Small intestine (tissue), 16 donors: ENCODE data around the gene TBPL1. TPM values are rescaled to one million over a fixed set of nuclear protein-coding genes. Genes with fewer than 3 reads are reported as not detected.

Experiments used
- DNase-seq, 2 donors: peaks; one replicate each; pipeline versions ENCODE4 v3.0.0 to v3.0.0-alpha.2; 2013
- FAIRE-seq: peaks from 2 replicates; lab custom pipeline; 2012; peaks lifted over from hg19 to GRCh38; lab: Jason Lieb, UNC
- H3K27ac ChIP-seq, 3 donors: one replicate each; pipeline ENCODE4 v1.5.1; 2013; ENCODE audit warnings: low read length in 2 of 3, mild to moderate bottlenecking in 2 of 3, control low read depth in 1 of 3, inconsistent platforms in 1 of 3, low read depth in 1 of 3, moderate library complexity in 1 of 3
- H3K27me3 ChIP-seq, 3 donors: one replicate each; pipeline ENCODE4 v1.6.1; 2013; ENCODE audit warnings: low read length in 3 of 3, inconsistent platforms in 1 of 3; ENCODE audit not compliant: control insufficient read depth in 3 of 3, insufficient read depth in 3 of 3
- H3K36me3 ChIP-seq, 3 donors: one replicate each; pipeline ENCODE4 v1.6.1; 2013; ENCODE audit warnings: low read length in 3 of 3, inconsistent platforms in 1 of 3, low read depth in 1 of 3, mild to moderate bottlenecking in 1 of 3, moderate library complexity in 1 of 3; ENCODE audit not compliant: control insufficient read depth in 3 of 3, insufficient read depth in 2 of 3
- H3K4me1 ChIP-seq, 3 donors: one replicate each; pipeline ENCODE4 v1.6.1; 2013; ENCODE audit warnings: low read length in 2 of 3, inconsistent platforms in 1 of 3, low read depth in 1 of 3, mild to moderate bottlenecking in 1 of 3, moderate library complexity in 1 of 3; ENCODE audit not compliant: control insufficient read depth in 3 of 3, insufficient read depth in 2 of 3
- H3K4me3 ChIP-seq, 3 donors: one replicate each; pipeline ENCODE4 v1.5.1; 2013; ENCODE audit warnings: low read length in 3 of 3, control low read depth in 1 of 3, inconsistent platforms in 1 of 3, low read depth in 1 of 3, mild to moderate bottlenecking in 1 of 3, moderate library complexity in 1 of 3
- H3K9me3 ChIP-seq, 2 donors: one replicate each; pipeline ENCODE4 v1.6.1; 2013; ENCODE audit warnings: low read depth in 1 of 2, low read length in 1 of 2; ENCODE audit not compliant: control insufficient read depth in 2 of 2, insufficient read depth in 1 of 2
- WGBS, 3 donors: extraction: QIAGEN DNeasy Blood & Tissue Kit; methylation state at CpG; one replicate each; pipeline ENCODE4 v1.1.7; 2013; 5-methylcytosine and 5-hydroxymethylcytosine counted together
- long read RNA-seq, 10 donors: transcript quantifications; one replicate each; lab custom pipeline, GENCODE V29; 2026
- polyA plus RNA-seq, 4 donors: library from polyadenylated mRNA; stranded (reverse) in 3 of 4; unstranded in 1 of 4; fragments of 200-250 nt in 3 of 4; fragments of 120-200 nt in 1 of 4; gene quantifications; one replicate each; pipeline versions ENCODE4 v1.2.1 to v1.2.3, GENCODE V29; 2013
- donor health status: healthy with polysubstance abuse.
- donor health status: control.
- donor health status: control.
- donor health status: Bipolar disorder and iron deficiency.
- donor health status: healthy.

TBPL1 gene
- 10 to 100 TPM; 17.4 to 31.1 (median 27.3) TPM for polyA plus RNA-seq
- long read RNA-seq, donor 1, full-length matches to known transcripts: 14 of 21 reads
- long read RNA-seq, donor 1, partial matches to known transcripts: 7 of 21 reads
- long read RNA-seq, donor 1, other reads (novel, unspliced or antisense): 0 of 21 reads
- long read RNA-seq, donor 2, full-length matches to known transcripts: 4 of 9 reads
- long read RNA-seq, donor 2, partial matches to known transcripts: 0 of 9 reads
- long read RNA-seq, donor 2, other reads (novel, unspliced or antisense): 5 of 9 reads
- long read RNA-seq, donor 3, full-length matches to known transcripts: 1 of 1 reads
- long read RNA-seq, donor 3, partial matches to known transcripts: 0 of 1 reads
- long read RNA-seq, donor 3, other reads (novel, unspliced or antisense): 0 of 1 reads
- long read RNA-seq, donor 4, full-length matches to known transcripts: 1 of 1 reads
- long read RNA-seq, donor 4, partial matches to known transcripts: 0 of 1 reads
- long read RNA-seq, donor 4, other reads (novel, unspliced or antisense): 0 of 1 reads
- long read RNA-seq, donor 5: 0 reads
- long read RNA-seq, donor 6, full-length matches to known transcripts: 8 of 8 reads
- long read RNA-seq, donor 6, partial matches to known transcripts: 0 of 8 reads
- long read RNA-seq, donor 6, other reads (novel, unspliced or antisense): 0 of 8 reads
- long read RNA-seq, donor 7, full-length matches to known transcripts: 9 of 21 reads
- long read RNA-seq, donor 7, partial matches to known transcripts: 12 of 21 reads
- long read RNA-seq, donor 7, other reads (novel, unspliced or antisense): 0 of 21 reads
- long read RNA-seq, donor 8, full-length matches to known transcripts: 3 of 3 reads
- long read RNA-seq, donor 8, partial matches to known transcripts: 0 of 3 reads
- long read RNA-seq, donor 8, other reads (novel, unspliced or antisense): 0 of 3 reads
- long read RNA-seq, donor 9, full-length matches to known transcripts: 1 of 1 reads
- long read RNA-seq, donor 9, partial matches to known transcripts: 0 of 1 reads
- long read RNA-seq, donor 9, other reads (novel, unspliced or antisense): 0 of 1 reads
- long read RNA-seq, donor 10, full-length matches to known transcripts: 9 of 9 reads
- long read RNA-seq, donor 10, partial matches to known transcripts: 0 of 9 reads
- long read RNA-seq, donor 10, other reads (novel, unspliced or antisense): 0 of 9 reads

DNA sequence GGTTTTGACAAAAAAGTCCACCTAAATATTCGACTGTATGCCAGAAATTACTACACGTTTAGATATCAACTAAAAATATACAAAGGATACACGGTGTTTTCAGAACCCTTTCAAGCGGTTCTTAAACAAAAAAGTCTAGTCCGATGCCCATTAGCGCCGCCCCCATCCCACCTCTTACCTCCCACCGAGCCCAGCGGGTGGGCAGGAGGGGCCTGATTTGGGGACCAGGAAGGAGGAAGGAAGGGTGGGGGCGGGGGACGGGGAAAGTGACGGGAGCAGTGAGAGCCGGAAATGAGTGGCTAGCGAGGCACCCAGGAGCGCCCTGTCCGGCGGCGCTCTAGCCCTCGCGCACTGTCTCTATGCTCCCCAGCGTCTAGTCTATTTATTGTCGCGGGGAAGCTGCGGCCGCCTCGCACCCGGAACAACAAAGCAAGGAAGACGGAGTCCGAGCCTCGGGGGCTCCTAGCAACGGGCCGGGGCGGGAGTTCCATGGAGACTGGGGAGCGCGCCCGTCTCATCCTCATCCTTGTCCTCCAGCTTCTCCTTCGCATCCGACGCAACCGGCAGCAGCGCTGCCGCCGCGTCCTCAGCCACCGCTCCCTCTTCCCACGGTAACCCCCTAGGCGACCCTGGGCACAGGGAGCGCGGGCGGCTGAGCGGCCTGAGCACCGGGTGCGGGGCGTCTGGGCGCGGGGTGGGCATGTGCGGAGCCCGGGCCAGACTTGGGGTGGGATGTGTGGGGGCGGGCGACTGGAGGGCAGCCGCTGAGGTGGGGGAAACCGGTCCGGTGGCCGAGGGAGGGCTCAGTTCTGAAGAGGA lies at the start of gene TBPL1:
Gene TBPL1, plus strand, starts transcription at position 410 of the 819 bp plus-strand sequence. CDS start 26,902 bp downstream, outside the sequence.
- Histone ChIP-seq H3K27ac (peak within 1 kb of the TSS; percentile 56 to 92 (median 87)), H3K27me3 (no peaks in the 10 kb centered on the region), H3K4me1 (peaks cover 5 to 8% (median 6%) of the 10 kb centered on the region in 3 donors), H3K9me3 (no peaks in the 10 kb centered on the region), H3K36me3 (no peaks in the 10 kb centered on the region), H3K4me3 (peak within 1 kb of the TSS; percentile 86 to 95 (median 91))
- WGBS, 3 donors: 0 to 1% (median 0%) methylated on average over 57 to 64 of the region's 64 CpGs
- peak; percentile 93 to 96 for DNase-seq
- FAIRE-seq: no peak

- WGBS, 3 donors: 81 to 94% (median 91%) methylated on average over 2 of the region's 2 CpGs
- Histone ChIP-seq H3K4me3 (no peak overlapping the region), H3K9me3 (no peaks in the 10 kb centered on the region), H3K27ac (no peak overlapping the region), H3K36me3 (no peaks in the 10 kb centered on the region), H3K4me1 (peaks cover 0 to 5% (median 0%) of the 10 kb centered on the region in 3 donors), H3K27me3 (peaks cover 0 to 7% (median 0%) of the 10 kb centered on the region in 3 donors)
- FAIRE-seq (peak; percentile 36), DNase-seq (no peak)
Observed at GRCh38 chr6:133903855-133904254, 49.2 kb upstream of the TBPL1 start.

DNA sequence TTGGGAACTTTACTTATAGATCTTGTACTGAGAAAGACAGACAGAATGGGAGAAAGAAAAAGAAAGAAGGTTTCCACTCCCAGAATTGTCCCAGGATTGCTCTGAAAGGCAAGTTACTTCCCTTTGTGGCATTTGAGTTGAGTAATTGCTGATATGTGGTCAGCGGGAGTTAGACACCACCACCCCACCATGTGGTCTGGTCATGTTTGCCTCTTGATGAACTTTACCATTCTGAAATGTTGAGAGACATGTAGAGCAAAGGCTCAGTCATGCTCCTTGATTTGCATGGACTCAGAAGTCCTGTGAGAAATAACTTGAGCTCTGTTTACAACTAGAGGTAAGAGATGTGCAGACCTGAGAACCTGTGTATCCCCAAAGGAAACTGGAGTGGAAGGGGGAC lies 47.0 kb upstream of the TBPL1 start:
- Histone ChIP-seq H3K27ac (no peak overlapping the region), H3K9me3 (no peaks in the 10 kb centered on the region), H3K36me3 (no peaks in the 10 kb centered on the region), H3K4me3 (no peak overlapping the region), H3K4me1 (peaks cover 0 to 5% (median 0%) of the 10 kb centered on the region in 3 donors), H3K27me3 (peaks cover 0 to 7% (median 0%) of the 10 kb centered on the region in 3 donors)
- WGBS, 3 donors: 48 to 73% (median 62%) methylated on average over 1 of the region's 1 CpG
- FAIRE-seq: no peak
- no peak for DNase-seq

DNA sequence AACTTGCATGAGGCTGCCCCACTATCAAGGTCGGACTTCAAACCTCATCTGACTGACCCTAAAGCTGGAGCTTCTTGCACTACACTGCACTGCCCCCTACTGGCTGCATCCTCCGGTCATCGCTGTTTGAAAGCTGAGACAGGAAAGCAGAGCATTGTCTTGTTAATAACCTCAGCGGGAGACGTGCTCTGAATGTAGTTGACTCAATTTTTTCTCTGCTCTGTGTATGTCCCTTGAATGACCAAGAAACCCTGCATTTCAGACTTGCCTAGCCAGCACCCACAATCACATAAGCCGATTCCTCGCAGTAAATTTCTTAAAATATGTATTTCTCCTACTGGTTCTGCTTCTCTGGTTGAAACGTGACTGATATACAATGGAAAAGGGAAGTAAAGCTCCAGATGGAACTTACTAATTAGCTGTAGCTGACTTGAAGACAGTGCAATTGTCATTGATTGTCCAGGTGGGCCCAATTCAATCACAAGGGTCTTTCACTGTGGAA lies 36.3 kb upstream of the TBPL1 start:
- WGBS, 3 donors: 4 to 6% (median 4%) methylated on average over 8 of the region's 8 CpGs
- no peak for FAIRE-seq

GRCh38 chr6:133917781-133918180 lies 35.2 kb upstream of the TBPL1 start:
- Histone ChIP-seq H3K27ac (no peak overlapping the region), H3K36me3 (no peaks in the 10 kb centered on the region), H3K4me1 (no peaks in the 10 kb centered on the region), H3K4me3 (no peak overlapping the region), H3K27me3 (no peaks in the 10 kb centered on the region), H3K9me3 (no peaks in the 10 kb centered on the region)
- no peak for DNase-seq
- FAIRE-seq: no peak
- 81 to 95% (median 83%) methylated on average over 4 of the region's 4 CpGs for WGBS, 3 donors

More for the DNA sequence above, 36.3 kb upstream of the TBPL1 start:
- Histone ChIP-seq H3K27ac (no peak overlapping the region), H3K4me1 (no peaks in the 10 kb centered on the region), H3K36me3 (no peaks in the 10 kb centered on the region), H3K4me3 (no peak overlapping the region), H3K27me3 (no peaks in the 10 kb centered on the region), H3K9me3 (no peaks in the 10 kb centered on the region)
- DNase-seq: peak; percentile 84 to 91

DNA sequence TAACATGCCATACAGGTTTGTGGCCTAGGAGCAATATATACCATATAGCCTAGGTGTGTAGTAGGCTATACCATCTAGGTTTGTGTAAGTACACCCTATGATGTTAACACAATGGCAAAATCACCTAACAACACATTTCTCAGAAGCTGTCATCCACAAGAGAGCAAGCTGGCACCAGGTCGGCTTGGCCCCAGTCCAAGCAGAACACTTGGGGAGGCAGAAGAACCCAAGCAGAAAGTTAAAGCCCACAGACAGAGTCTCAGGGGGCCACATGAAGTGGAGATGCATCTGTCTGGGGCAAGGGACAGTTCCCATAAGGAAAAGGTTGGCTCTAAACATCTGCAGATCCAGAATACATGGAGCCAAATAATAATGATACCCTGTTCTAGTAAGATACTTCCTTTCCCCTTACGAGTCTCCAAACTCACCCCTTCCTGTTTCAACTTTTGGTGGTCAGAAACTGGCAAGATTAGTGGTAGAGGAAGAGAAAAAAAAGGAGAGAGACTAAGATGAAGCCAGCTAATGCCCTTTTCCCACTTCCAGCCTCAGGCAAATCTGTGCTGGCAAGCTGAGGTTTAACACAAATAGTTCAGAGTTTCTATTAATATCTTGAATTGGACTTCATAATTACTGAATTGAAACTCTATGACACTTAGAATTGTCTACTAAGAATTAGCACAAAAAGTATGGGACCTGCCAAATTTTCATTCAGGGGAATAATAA lies 34.7 kb upstream of the TBPL1 start:
- Histone ChIP-seq H3K36me3 (no peaks in the 10 kb centered on the region), H3K27ac (no peak overlapping the region), H3K9me3 (no peaks in the 10 kb centered on the region), H3K27me3 (no peaks in the 10 kb centered on the region), H3K4me1 (no peaks in the 10 kb centered on the region), H3K4me3 (no peak overlapping the region)
- DNase-seq: no peak
- no peak for FAIRE-seq
- WGBS, 3 donors: 59 to 79% (median 63%) methylated on average over 2 of the region's 2 CpGs

GRCh38 chr6:133919362-133919761 lies 33.7 kb upstream of the TBPL1 start:
- H3K27ac ChIP-seq: no peak overlapping the region
- DNase-seq (no peak), FAIRE-seq (no peak)
- H3K4me1 ChIP-seq: no peaks in the 10 kb centered on the region
- H3K4me3 ChIP-seq: no peak overlapping the region
- no peaks in the 10 kb centered on the region for H3K9me3 ChIP-seq
- H3K27me3 ChIP-seq: peaks cover 0 to 3% (median 1%) of the 10 kb centered on the region in 3 donors
- 77 to 85% (median 82%) methylated on average over 5 of the region's 5 CpGs for WGBS, 3 donors
- no peaks in the 10 kb centered on the region for H3K36me3 ChIP-seq
